Hematopoietic multipotent progenitor cell treated with erythropoietin and hydrocortisone succinate and interleukin-3 and kit ligand, for 8 days (in vitro differentiated cells): Measurements from ENCODE around the gene PCED1B.
A peak's percentile ranks its signal among the peaks of the same experiment; 100 is the strongest.

Experiments used
- DNase-seq: peaks from one replicate; pipeline ENCODE4 v3.0.0-alpha.2; 2015

PCED1B gene

DNA sequence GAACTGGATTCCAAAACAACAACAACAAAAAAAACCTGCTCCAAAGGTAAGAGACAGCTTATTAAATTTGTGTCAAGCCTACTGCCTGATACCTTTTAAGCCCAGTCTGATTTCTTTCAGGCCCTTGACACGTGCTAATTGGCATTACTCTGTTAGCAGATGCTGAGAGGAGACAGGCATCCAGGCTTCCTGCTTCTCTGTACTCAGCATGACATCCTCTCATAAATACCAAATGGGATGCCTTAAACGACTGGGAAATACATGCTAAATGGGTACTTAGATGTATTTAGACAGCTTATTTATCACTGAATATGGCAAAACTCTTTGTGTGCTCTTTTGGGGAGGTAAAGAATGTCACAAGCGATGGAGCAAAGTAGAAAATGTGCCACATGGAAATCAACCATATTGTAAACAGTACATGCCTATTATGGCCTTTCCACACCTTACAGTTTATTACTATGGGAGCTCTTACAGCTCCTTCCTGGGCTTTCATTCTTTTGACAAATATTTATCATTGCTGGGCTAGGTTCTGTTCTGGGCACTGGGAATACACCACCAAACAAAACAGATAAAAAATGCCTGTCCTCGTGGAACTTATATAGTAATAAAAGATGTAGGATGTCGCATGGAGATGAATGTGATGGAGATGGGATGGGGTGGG, 11.5 kb upstream of the PCED1B start:
- DNase-seq, result no peak

GRCh38 chr12:47068539-47068938, 10.9 kb upstream of the PCED1B start:
- DNase-seq, result no peak

DNA sequence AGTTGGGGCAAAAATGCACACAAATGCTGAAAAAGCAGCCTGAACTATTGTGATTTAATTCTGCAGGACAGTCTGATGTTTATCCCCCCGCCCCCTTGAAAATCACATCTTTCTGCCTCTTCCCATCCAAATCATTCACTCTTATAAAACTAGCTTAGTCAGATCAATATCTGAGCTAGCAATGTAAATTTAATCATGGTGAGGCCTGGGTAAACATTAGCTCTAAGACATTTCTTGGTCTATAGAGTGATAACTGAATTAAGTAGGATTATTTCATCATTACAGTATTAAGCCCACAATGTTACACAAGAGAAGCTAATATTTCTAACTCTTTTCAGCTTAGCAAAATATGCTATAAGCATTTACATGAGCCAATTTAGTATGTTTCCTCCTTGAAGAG, 9.1 kb upstream of the PCED1B start:
- DNase-seq, result no peak

DNA sequence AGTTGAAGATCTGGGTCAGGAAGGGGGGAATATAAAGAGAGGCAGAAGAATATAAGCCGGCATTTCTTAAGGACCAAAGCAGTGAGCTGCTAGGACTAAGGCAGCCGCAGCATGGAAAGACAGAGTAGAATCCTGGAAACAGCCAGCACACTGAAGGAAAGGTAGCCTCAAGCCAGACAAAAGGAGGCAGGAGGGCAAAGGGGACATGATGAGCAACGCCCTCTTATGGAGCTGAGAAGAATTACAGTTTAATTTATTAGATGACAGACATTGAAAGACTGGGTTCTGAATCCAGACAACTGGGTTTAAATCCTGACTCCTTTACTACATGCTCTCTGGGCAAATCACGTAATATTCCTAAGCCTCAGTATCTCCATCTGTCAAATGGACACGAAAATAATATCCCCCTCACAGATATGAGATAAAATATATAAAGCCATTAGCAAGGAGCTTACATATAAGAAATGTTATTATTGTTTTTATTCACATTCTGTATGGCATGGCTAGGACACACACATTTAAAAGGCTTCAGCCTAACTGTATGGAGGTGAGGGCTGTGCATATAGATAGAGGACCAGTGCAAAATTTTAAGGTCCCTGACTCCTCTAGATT, 8.1 kb upstream of the PCED1B start:
- DNase-seq, result peak; percentile 58

DNA sequence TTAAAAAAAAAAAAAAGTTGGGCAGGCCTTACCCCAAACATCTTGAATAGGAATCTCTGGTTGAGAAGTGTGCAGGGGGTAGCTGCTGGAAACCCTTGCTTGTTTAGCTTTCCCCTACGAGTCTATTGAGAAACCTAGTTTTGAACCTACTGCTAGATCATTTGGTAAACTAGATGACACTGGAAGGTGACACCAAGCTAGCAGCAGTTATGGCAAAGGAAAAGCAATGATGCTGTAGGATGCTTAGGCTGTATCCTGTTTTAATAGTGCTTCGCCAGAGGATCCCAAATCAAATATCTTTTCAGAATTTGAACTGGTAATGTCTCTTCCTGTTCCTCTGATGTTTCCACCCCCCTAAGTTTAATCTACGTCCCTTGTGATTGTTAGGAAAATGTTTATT, 5.5 kb upstream of the PCED1B start:
- DNase-seq, result no peak

GRCh38 chr12:47074757-47075156, 4.7 kb upstream of the PCED1B start:
- no peak for DNase-seq

DNA sequence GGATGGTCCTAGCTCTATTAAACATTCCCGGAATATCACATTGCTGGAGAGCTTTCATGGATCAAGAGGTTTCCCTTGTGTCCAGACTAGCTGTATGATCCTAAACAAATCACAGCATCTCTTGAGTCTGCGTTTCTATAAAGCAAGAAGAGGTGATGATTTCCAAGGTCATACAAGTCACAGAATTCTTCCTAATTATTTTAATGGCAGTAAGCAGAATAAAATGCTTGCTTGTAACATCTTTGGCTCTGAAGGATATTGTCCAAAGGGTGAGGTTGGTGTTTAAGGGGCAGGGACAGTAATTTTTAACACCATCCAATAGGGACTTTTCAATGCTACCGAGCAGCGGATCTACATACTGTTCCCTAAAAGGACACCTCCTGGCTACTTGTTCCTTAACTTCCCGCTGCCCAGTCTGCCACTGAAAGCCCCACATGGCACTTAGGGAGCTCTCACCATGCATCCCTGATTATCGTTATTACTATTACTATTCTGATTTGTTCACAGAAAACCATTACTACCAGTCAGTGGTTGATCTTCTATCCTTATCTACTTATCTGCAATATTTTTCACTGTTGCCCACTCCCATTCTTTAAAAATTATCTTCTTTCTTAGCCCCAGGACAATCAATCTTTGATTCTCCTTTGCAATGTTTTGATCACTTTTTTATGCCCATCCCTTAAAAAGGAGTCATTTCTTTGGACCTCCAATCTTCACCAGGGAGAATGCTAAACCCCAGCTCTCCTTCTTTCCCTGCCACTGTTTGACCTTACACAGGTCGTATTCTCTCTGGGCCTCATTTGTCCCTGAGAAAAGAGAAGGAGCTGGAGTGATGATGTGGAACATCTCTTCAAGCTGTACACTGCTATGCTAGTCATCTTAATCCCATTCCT, 4.0 kb upstream of the PCED1B start:
- no peak for DNase-seq

- DNase-seq, result no peak
Observed at GRCh38 chr12:47077206-47078085, 2.0 kb upstream of the PCED1B start.

DNA sequence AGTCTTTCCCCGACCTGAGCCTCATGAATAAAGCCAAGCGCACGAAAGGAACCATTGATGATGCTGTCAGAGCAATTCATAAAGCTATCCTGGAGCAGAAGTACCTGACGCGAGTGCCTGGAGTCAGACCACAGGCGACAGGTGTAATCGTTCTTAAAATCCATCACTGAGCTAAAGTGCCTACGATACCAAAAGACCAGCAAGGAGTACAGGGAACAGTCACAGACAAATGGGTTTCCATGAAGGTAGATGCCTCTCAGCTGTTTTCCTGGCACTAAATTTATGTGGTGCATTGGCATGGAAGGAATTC, 1.4 kb upstream of the PCED1B start:
- DNase-seq, result no peak

DNA sequence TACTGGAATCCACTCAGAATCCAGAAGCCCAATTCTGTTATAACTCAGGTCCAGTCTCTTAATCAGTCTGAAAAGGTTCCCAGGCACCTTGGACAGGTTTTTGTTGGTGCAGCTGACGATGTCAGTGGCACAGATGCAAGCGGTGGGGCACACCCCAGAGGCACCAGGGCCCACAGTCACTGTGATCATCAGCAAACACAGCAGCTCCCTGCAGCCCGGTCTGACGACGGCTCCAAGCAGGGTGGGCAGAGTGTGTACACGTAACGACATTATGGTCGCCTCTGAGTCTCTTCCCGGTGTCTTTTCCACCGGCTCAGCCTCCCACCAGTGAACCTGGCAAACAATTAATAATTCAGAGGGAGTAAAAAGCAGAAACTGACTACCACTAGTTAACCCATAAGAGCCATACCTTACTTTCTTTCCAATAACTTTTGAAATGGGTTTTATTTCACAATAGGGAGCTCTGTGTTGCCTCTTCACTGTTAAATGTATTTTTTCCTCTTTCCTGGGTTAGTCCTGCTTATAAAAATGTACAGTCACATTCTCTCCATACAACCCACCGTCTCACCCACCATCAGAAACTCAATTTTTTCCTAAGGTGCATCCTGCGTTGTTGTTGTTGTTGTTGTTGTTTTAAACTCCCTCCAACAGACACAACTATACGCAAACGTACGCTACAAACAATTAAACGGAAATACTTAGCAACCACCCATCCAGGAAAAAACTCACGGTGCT, 521 bp upstream of the PCED1B start:
- DNase-seq, result peak; percentile 62

DNA sequence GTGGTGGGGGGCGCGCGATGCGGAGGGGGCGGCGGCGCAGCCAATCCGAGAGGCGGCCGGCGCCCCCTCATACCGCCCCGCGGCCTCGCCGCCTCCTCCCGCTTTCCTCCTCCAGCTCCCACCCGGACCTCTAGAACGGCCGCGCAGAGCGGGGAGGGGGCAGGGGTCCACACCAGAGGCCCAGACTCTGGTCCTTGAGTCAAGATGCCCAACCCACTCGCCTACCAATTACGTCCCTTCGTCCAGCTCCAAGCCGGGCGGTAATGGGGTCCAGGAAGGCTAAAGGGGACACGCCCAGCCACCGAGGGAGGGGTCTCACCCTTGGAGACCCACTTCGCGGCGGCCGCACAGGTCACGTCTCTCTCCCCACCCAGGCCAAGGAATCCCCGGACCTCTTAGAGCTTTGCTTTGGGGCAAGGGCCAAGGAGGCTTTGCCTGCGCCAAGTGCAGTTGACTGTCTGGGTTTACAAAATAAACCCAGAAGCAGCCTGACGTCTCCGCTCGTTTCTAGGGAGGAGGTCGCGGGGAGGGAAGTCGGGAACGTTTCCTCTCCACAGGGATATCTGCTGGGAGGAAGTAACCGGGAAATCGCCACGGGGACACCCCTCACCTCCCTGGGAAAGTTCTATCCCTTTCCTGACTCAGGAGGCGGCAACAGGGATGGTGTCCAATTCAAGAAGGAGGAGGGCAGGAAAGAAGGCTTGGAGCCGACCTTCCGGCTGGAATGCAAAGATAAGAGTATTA, 732 bp downstream of the PCED1B start:
- peak; percentile 51 for DNase-seq

- peak; percentile 70 for DNase-seq
Observed at GRCh38 chr12:47080725-47081502, 1.5 kb downstream of the PCED1B start.

DNA sequence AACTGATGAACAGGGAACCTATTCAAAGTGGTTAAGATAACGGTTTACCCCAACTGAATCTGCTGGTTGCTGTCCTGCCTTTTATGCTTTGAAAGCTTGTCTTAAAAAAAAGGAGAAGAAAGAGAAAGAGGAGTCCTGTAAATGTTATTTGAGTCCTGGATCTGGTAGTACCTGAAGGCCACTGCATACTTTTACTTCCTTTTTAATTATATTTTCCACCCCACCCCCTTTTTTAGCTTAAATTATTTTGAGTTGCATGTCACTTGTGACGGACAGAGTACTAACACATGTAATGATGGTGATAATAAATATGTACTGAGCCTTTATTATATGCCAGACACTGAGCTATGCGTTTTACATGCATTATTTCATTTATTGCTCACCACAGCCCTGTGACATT, 2.9 kb downstream of the PCED1B start:
- no peak for DNase-seq

GRCh38 chr12:47082796-47083621, 3.6 kb downstream of the PCED1B start:
- peak; percentile 38 for DNase-seq

DNA sequence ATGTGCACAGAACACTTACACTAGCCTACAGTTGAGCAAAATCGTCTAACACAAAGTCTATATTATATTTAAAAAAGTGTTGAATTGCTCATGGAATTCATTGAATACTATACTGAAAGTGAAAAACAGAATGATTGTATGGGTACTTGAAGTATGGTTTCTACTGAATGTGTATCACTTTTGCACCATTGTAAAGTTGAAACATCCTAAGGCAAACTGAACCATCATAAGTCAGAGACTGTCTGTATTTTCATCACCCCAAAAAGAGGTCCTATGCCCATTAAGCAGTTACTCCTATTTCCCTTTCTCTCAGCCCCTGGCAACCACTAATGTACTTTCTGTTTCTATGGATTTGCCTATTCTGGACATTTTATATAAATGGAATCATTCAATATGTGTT, 4.8 kb downstream of the PCED1B start:
- no peak for DNase-seq

DNA sequence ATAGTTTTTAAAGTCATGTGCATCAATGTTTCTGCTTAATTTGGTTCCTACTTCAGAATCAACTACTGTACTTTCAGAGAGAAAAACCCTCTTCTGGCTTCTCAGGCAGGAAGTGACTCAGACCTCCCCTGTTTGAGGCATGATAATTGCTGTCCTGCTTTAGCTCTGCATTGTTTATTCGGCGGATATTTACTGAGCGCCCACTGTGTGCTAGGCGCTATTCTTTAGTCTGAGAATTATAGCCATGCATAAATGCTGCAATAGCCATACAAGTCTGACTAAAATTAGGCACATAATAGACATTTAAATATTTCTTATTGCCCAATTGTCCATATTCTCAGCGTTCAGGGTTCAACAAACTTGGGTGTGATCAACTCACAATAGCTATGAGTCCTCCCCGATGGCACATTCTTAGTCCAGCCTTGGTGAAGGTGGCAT, 6.4 kb downstream of the PCED1B start:
- DNase-seq, result peak; percentile 71

DNA sequence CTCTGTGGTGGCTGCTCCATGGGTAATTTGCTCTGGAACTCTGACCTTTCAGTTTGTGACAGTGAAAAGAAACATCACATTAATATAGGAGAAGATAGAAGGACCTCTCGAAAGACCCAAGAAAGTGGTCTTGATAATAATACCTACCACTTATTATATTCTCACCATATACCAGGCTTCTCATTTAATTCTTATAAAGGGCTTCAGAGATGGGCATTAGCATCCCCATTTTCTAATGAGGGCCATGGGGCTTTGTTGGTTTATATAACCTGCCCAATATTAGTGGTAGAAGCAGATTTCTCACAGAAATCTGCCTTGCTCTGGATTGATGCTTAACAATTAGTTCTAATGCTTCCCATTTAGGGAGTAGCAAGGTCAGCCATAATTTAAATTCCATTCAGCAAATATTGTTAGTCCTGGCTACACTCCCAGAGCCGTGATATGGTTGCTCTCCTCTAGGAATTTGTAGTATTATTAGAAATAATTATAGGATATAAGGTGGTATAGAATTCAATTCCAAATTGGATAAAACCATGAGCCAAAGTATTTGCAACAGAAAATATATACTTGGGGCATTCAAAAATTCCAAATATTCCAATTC, 7.8 kb downstream of the PCED1B start:
- no peak for DNase-seq

DNA sequence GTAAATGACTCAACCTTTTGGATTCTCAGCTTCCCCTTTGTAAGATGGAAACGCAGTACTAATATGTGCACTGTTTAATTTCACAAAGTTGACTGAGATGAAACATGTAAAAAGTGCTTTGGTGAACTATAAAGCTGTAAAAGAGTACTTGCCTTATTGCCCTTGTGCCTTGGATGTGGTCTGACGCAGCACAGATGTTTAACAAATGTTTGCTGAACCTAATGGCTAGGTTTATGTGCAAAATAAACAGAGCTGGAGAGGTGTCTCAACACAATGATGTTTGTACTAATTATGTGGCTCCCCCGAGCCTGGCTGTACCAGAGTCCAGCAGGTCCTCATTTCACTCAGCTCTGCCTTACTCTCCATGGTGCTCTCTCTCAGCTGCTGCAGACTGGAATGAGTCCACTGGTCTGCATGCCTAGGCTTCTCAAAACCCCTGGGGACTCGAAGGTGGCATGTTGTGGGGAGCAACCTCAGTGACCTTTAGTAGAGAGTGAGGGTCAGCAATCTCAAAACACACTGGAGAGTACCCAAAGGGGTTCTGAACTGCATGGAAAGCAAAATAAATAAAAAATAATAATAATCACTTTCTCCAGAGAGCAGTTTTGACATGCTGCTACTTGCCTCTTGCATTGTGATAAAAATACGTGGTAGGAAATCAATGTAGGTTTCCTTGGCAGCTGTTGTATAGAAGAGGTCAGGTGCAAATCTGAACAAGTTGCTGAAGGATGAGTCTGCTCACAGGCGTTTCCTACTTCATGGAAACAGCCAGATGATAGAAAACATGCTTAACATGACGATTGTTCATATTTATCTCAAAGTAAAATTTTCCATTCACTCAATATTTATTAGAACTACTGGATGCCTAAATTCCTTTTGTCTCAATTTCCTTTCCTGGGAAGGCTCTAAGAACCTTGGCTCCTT, 8.9 kb downstream of the PCED1B start:
- no peak for DNase-seq
